Stomach smooth muscle (tissue), 2 donors: ENCODE measurements around the gene CPB2.

Source experiments
- H3K27ac ChIP-seq: one replicate; pipeline ENCODE4 v1.7.0; 2013; ENCODE audit warnings: mild to moderate bottlenecking, low read length, inconsistent platforms
- H3K27me3 ChIP-seq, 2 donors: one replicate each; pipeline ENCODE4 v1.7.0; 2013; ENCODE audit warnings: low read length in 2 of 2; ENCODE audit not compliant: insufficient read depth in 2 of 2, control insufficient read depth in 1 of 2
- H3K36me3 ChIP-seq, 2 donors: one replicate each; pipeline ENCODE4 v1.7.0; 2013; ENCODE audit warnings: low read length in 2 of 2; ENCODE audit not compliant: control insufficient read depth in 2 of 2, insufficient read depth in 2 of 2
- H3K4me1 ChIP-seq: one replicate; pipeline ENCODE4 v1.7.0; 2013; ENCODE audit warnings: low read length; ENCODE audit not compliant: control insufficient read depth, insufficient read depth
- H3K4me3 ChIP-seq, 2 donors: one replicate each; pipeline ENCODE4 v1.7.0; 2013; ENCODE audit warnings: low read length in 2 of 2
- H3K9ac ChIP-seq, 2 donors: one replicate each; pipeline ENCODE4 v1.7.0; 2013; ENCODE audit warnings: low read length in 2 of 2, mild to moderate bottlenecking in 1 of 2
- H3K9me3 ChIP-seq, 2 donors: one replicate each; pipeline ENCODE4 v1.7.0; 2013; ENCODE audit warnings: low read length in 2 of 2; ENCODE audit not compliant: control insufficient read depth in 2 of 2
- donor health status: healthy.
- donor health status: Pancreatic carcinoma.

The CPB2 gene

GRCh38 chr13:46114613-46115012 is 9.8 kb upstream of the CPB2 start:
- no peak overlapping the region for H3K27ac ChIP-seq
- H3K4me3 ChIP-seq, result no peak overlapping the region
- H3K27me3 ChIP-seq, result peaks cover 0 to 3% of the 10 kb centered on the region in 2 donors
- H3K9ac ChIP-seq, result no peak overlapping the region
- H3K4me1 ChIP-seq, result no peaks in the 10 kb centered on the region
- H3K36me3 ChIP-seq, result no peaks in the 10 kb centered on the region
- no peaks in the 10 kb centered on the region for H3K9me3 ChIP-seq

- Histone ChIP-seq H3K27me3 (peaks cover 0 to 3% of the 10 kb centered on the region in 2 donors), H3K4me1 (no peaks in the 10 kb centered on the region), H3K27ac (no peak overlapping the region), H3K36me3 (no peaks in the 10 kb centered on the region), H3K4me3 (no peak overlapping the region), H3K9ac (no peak overlapping the region), H3K9me3 (no peaks in the 10 kb centered on the region)
These were observed 8.8 kb upstream of the CPB2 start for GRCh38 chr13:46113596-46113995.

- H3K9me3 ChIP-seq, result no peaks in the 10 kb centered on the region
These were observed 6.3 kb upstream of the CPB2 start for GRCh38 chr13:46111151-46111550.

GRCh38 chr13:46109451-46109850 is 4.6 kb upstream of the CPB2 start:
- H3K36me3 ChIP-seq, result no peaks in the 10 kb centered on the region
- no peaks in the 10 kb centered on the region for H3K9me3 ChIP-seq
- no peak overlapping the region for H3K9ac ChIP-seq
- H3K27me3 ChIP-seq, result peaks cover 0 to 3% of the 10 kb centered on the region in 2 donors
- H3K4me1 ChIP-seq, result no peaks in the 10 kb centered on the region
- H3K27ac ChIP-seq, result no peak overlapping the region
- H3K4me3 ChIP-seq, result no peak overlapping the region

More at GRCh38 chr13:46111151-46111550, 6.3 kb upstream of the CPB2 start:
- no peak overlapping the region for H3K4me3 ChIP-seq
- no peaks in the 10 kb centered on the region for H3K4me1 ChIP-seq
- no peaks in the 10 kb centered on the region for H3K36me3 ChIP-seq
- H3K27ac ChIP-seq, result no peak overlapping the region
- H3K27me3 ChIP-seq, result peaks cover 0 to 3% of the 10 kb centered on the region in 2 donors
- H3K9ac ChIP-seq, result no peak overlapping the region

GRCh38 chr13:46106839-46107371 is 2.1 kb upstream of the CPB2 start:
- Histone ChIP-seq H3K9ac (no peak overlapping the region), H3K4me3 (no peak overlapping the region), H3K36me3 (no peaks in the 10 kb centered on the region), H3K27me3 (peaks cover 0 to 3% of the 10 kb centered on the region in 2 donors), H3K9me3 (no peaks in the 10 kb centered on the region), H3K27ac (no peak overlapping the region), H3K4me1 (no peaks in the 10 kb centered on the region)

- H3K9me3 ChIP-seq, result no peaks in the 10 kb centered on the region
- H3K4me1 ChIP-seq, result no peaks in the 10 kb centered on the region
- no peaks in the 10 kb centered on the region for H3K36me3 ChIP-seq
- no peak overlapping the region for H3K9ac ChIP-seq
- H3K4me3 ChIP-seq, result no peak overlapping the region
- H3K27ac ChIP-seq, result no peak overlapping the region
- no peaks in the 10 kb centered on the region for H3K27me3 ChIP-seq
These were observed 1.8 kb downstream of the CPB2 start for GRCh38 chr13:46103037-46103436.

- no peaks in the 10 kb centered on the region for H3K27me3 ChIP-seq
- H3K4me3 ChIP-seq, result no peak overlapping the region
- H3K36me3 ChIP-seq, result no peaks in the 10 kb centered on the region
- H3K9me3 ChIP-seq, result no peaks in the 10 kb centered on the region
- H3K27ac ChIP-seq, result no peak overlapping the region
- H3K9ac ChIP-seq, result no peak overlapping the region
- H3K4me1 ChIP-seq, result no peaks in the 10 kb centered on the region
These were observed 2.6 kb downstream of the CPB2 start for GRCh38 chr13:46102255-46102605.

GRCh38 chr13:46101484-46102254 is 3.2 kb downstream of the CPB2 start:
- H3K4me3 ChIP-seq, result no peak overlapping the region
- H3K4me1 ChIP-seq, result no peaks in the 10 kb centered on the region
- no peaks in the 10 kb centered on the region for H3K9me3 ChIP-seq
- H3K9ac ChIP-seq, result no peak overlapping the region
- H3K27me3 ChIP-seq, result no peaks in the 10 kb centered on the region
- no peak overlapping the region for H3K27ac ChIP-seq
- no peaks in the 10 kb centered on the region for H3K36me3 ChIP-seq

GRCh38 chr13:46101002-46101401 is 3.8 kb downstream of the CPB2 start:
- Histone ChIP-seq H3K36me3 (no peaks in the 10 kb centered on the region), H3K4me3 (no peak overlapping the region), H3K27ac (no peak overlapping the region), H3K27me3 (no peaks in the 10 kb centered on the region), H3K9ac (no peak overlapping the region), H3K9me3 (no peaks in the 10 kb centered on the region), H3K4me1 (no peaks in the 10 kb centered on the region)

GRCh38 chr13:46100191-46100815 is 4.5 kb downstream of the CPB2 start:
- H3K27me3 ChIP-seq, result no peaks in the 10 kb centered on the region
- no peaks in the 10 kb centered on the region for H3K36me3 ChIP-seq
- H3K27ac ChIP-seq, result no peak overlapping the region
- H3K4me3 ChIP-seq, result no peak overlapping the region
- no peak overlapping the region for H3K9ac ChIP-seq
- H3K9me3 ChIP-seq, result no peaks in the 10 kb centered on the region
- no peaks in the 10 kb centered on the region for H3K4me1 ChIP-seq

- Histone ChIP-seq H3K27me3 (no peaks in the 10 kb centered on the region), H3K36me3 (no peaks in the 10 kb centered on the region), H3K4me3 (no peak overlapping the region), H3K27ac (no peak overlapping the region), H3K9me3 (no peaks in the 10 kb centered on the region), H3K9ac (no peak overlapping the region), H3K4me1 (no peaks in the 10 kb centered on the region)
These were observed 7.2 kb downstream of the CPB2 start for GRCh38 chr13:46097663-46098062.
